HepG2 (cell line): Measurements from ENCODE around the gene MCRIP2. TPM values are rescaled to one million over a fixed set of nuclear protein-coding genes. Genes with fewer than 3 reads are reported as not detected.
A peak's percentile ranks its signal among the peaks of the same experiment; 100 is the strongest.

ENCODE experiments used
- ATAC-seq: fragments of 200-7000 bp; cut with Tn5 transposase; 3 replicates; pipeline ENCODE4 v1.9.1; 2020; ENCODE audit warnings: mild to moderate bottlenecking, moderate library complexity
- BruUV-seq: library from RNA; stranded (reverse); fragments of 400-500 nt; replicated peaks from 2 replicates; lab custom pipeline; 2021; lab: Mats Ljungman, UMichigan
- CTCF ChIA-PET: fragments of 300-600 bp; formaldehyde crosslinking; extraction: SDS; loops from one replicate; lab custom pipeline; 2021; ENCODE audit warnings: low total read pairs, inconsistent platforms, low intra/inter-chr PET ratio; lab: Yijun Ruan, JAX
- POLR2A ChIA-PET: fragments of 350-600 bp; sonication (Branson Sonifier 250); formaldehyde crosslinking; loops from one replicate; lab custom pipeline; 2020; ENCODE audit warnings: antibody characterized with exemption, inconsistent platforms; lab: Yijun Ruan, JAX
- DNase-seq: peaks from one replicate; pipeline ENCODE4 v3.0.0-alpha.2; 2015; ENCODE audit warnings: low spot score
- FAIRE-seq: peaks from 3 replicates; lab custom pipeline; 2011; peaks lifted over from hg19 to GRCh38; lab: Jason Lieb, UNC
- H2AFZ ChIP-seq: one replicate; pipeline ENCODE4 v1.6.1; 2011; ENCODE audit warnings: low read length, inconsistent platforms
- H3K27ac ChIP-seq: fragments of 300-600 bp; 3 replicates; pipeline ENCODE4 v1.8.0; 2011; ENCODE audit warnings: mixed run types, mild to moderate bottlenecking, mixed read lengths, low read length, inconsistent platforms; ENCODE audit not compliant: insufficient read depth; ENCODE audit errors: extremely low read length
- H3K27me3 ChIP-seq, 2 experiments: fragments of 200-600 bp in 1 of 2; 2 replicates in 1 of 2; 3 replicates in 1 of 2; pipeline versions ENCODE4 v1.6.0 to v1.8.0; 2011; ENCODE audit warnings: low read length in 2 of 2, mild to moderate bottlenecking in 2 of 2, moderate library complexity in 2 of 2, inconsistent platforms in 1 of 2; ENCODE audit not compliant: insufficient read depth in 2 of 2, control insufficient read depth in 1 of 2
- H3K36me3 ChIP-seq, 2 experiments: fragments of 200-600 bp in 1 of 2; replicated peaks in 1 of 2; 2 replicates in 1 of 2; 3 replicates in 1 of 2; pipeline versions ENCODE4 v1.5.1 to v1.8.0; 2011; ENCODE audit warnings: low read length in 2 of 2, inconsistent platforms in 1 of 2; ENCODE audit not compliant: insufficient read depth in 2 of 2, control insufficient read depth in 1 of 2
- H3K4me1 ChIP-seq: 2 replicates; pipeline ENCODE4 v1.5.1; 2012; ENCODE audit warnings: low read length, inconsistent platforms; ENCODE audit not compliant: insufficient read depth
- H3K4me2 ChIP-seq: 2 replicates; pipeline ENCODE4 v1.6.0; 2011; ENCODE audit warnings: low read depth, low read length, inconsistent platforms
- H3K4me3 ChIP-seq, 3 experiments: fragments of 200-600 bp in 1 of 3; sonication (generic), shearing (Covaris generic) in 1 of 3; replicated peaks in 1 of 3; 2 replicates each; pipeline ENCODE4 v1.5.1; 2011 to 2016; ENCODE audit warnings: low read length in 3 of 3, inconsistent platforms in 2 of 3, low read depth in 2 of 3, mild to moderate bottlenecking in 2 of 3, control low read depth in 1 of 3, mixed read lengths in 1 of 3; ENCODE audit not compliant: insufficient read depth in 1 of 3
- H3K79me2 ChIP-seq: one replicate; pipeline ENCODE4 v1.6.1; 2011; ENCODE audit warnings: low read length, inconsistent platforms; ENCODE audit not compliant: insufficient read depth
- H3K9ac ChIP-seq: 2 replicates; pipeline ENCODE4 v1.6.0; 2011; ENCODE audit warnings: mild to moderate bottlenecking, low read depth, low read length, inconsistent platforms; ENCODE audit not compliant: insufficient read depth
- H3K9me3 ChIP-seq: 2 replicates; pipeline ENCODE4 v1.5.1; 2012; ENCODE audit warnings: mild to moderate bottlenecking, low read length
- H4K20me1 ChIP-seq: 2 replicates; pipeline ENCODE4 v1.6.0; 2011; ENCODE audit warnings: inconsistent platforms, mild to moderate bottlenecking, low read length, moderate library complexity; ENCODE audit not compliant: insufficient read depth
- CENPT ChIP-seq: sonication (generic); formaldehyde crosslinking; IDR thresholded peaks from 2 replicates; pipeline ENCODE4 v1.8.0; 2022; ENCODE audit warnings: low read depth, mild to moderate bottlenecking, moderate library complexity, missing genetic modification reagents
- KMT2A ChIP-seq: sonication (generic); formaldehyde crosslinking; IDR thresholded peaks from 2 replicates; pipeline ENCODE4 v1.4.0; 2020; ENCODE audit warnings: missing genetic modification reagents
- MIXL1 ChIP-seq: IDR thresholded peaks from 2 replicates; pipeline ENCODE4 v1.6.1; 2016
- MTA1 ChIP-seq: sonication (generic); formaldehyde crosslinking; IDR thresholded peaks from 2 replicates; pipeline ENCODE4 v1.4.0; 2020; ENCODE audit warnings: missing genetic modification reagents, mild to moderate bottlenecking, borderline replicate concordance
- MXD4 ChIP-seq: IDR thresholded peaks from 2 replicates; pipeline ENCODE4 v1.6.1; 2016; ENCODE audit warnings: mild to moderate bottlenecking, missing biosample characterization, missing genetic modification reagents
- MZF1 ChIP-seq: sonication (generic); formaldehyde crosslinking; IDR thresholded peaks from 2 replicates; pipeline ENCODE4 v1.8.1; 2023; ENCODE audit warnings: mild to moderate bottlenecking, missing genetic modification reagents, borderline replicate concordance
- NFYB ChIP-seq: sonication (generic); formaldehyde crosslinking; IDR thresholded peaks from 2 replicates; pipeline ENCODE4 v1.4.0; 2020; ENCODE audit warnings: missing genetic modification reagents
- PAWR ChIP-seq: sonication (generic); formaldehyde crosslinking; IDR thresholded peaks from 2 replicates; pipeline ENCODE4 v1.4.0; 2020; ENCODE audit warnings: missing genetic modification reagents, mild to moderate bottlenecking, borderline replicate concordance
- SNRNP70 ChIP-seq: fragments of 200-400 bp; formaldehyde crosslinking; IDR thresholded peaks from 2 replicates; pipeline ENCODE4 v1.6.1; 2017; ENCODE audit warnings: mild to moderate bottlenecking, low read depth, low read length, moderate library complexity
- TAF15 ChIP-seq: fragments of 200-400 bp; formaldehyde crosslinking; IDR thresholded peaks from one replicate; pipeline ENCODE4 v1.6.1; 2018; ENCODE audit warnings: mild to moderate bottlenecking, low read depth, low read length; ENCODE audit not compliant: poor library complexity, severe bottlenecking
- TBX3 ChIP-seq: fragments of 450-650 bp; IDR thresholded peaks from 2 replicates; pipeline ENCODE4 v1.6.1; 2017; ENCODE audit warnings: antibody characterized with exemption, mild to moderate bottlenecking, inconsistent platforms, borderline replicate concordance
- TCF7L2 ChIP-seq: IDR thresholded peaks from 2 replicates; pipeline ENCODE4 v1.6.1; 2011; ENCODE audit warnings: mild to moderate bottlenecking, low read depth, low read length, moderate library complexity
- ZNF138 ChIP-seq: sonication (generic); formaldehyde crosslinking; IDR thresholded peaks from 2 replicates; pipeline ENCODE4 v1.5.0; 2020; ENCODE audit warnings: mild to moderate bottlenecking, low read depth, missing genetic modification reagents
- ZNF362 ChIP-seq: sonication (generic); formaldehyde crosslinking; IDR thresholded peaks from 2 replicates; pipeline ENCODE4 v1.4.0; 2020; ENCODE audit warnings: missing genetic modification reagents, mild to moderate bottlenecking, borderline replicate concordance
- ZNF589 ChIP-seq: sonication (generic); formaldehyde crosslinking; conservative IDR thresholded peaks from 2 replicates; pipeline ENCODE4 v1.8.0; 2022; ENCODE audit warnings: mild to moderate bottlenecking, moderate library complexity, missing genetic modification reagents
- ZNF709 ChIP-seq: sonication (generic); formaldehyde crosslinking; IDR thresholded peaks from 2 replicates; pipeline ENCODE4 v1.5.0; 2020; ENCODE audit warnings: mild to moderate bottlenecking, missing genetic modification reagents
- ZNF772 ChIP-seq: sonication (generic); formaldehyde crosslinking; IDR thresholded peaks from 2 replicates; pipeline ENCODE4 v1.5.0; 2020; ENCODE audit warnings: mild to moderate bottlenecking, missing genetic modification reagents
- ZSCAN9 ChIP-seq: IDR thresholded peaks from 2 replicates; pipeline ENCODE4 v1.6.1; 2016; ENCODE audit warnings: borderline replicate concordance
- WGBS: methylation state at CpG from one replicate; pipeline ENCODE4 v1.1.6; 2017; ENCODE audit warnings: low lambda C conversion rate; 5-methylcytosine and 5-hydroxymethylcytosine counted together
- in situ Hi-C: cut with HindIII; loops from 2 replicates; pipeline ENCODE4 v1.10.0; 2017; ENCODE audit warnings: low pct_unique_long_range_greater_than_20kb; ENCODE audit not compliant: extremely low pct_ligation_motif_present
- intact Hi-C: fragments of 100-400 bp; cut with micrococcal nuclease; formaldehyde crosslinking; loops from one replicate; pipeline ENCODE4 v1.10.0; 2022; ENCODE audit not compliant: unreplicated experiment
- polyA plus RNA-seq, 8 experiments: library from polyadenylated mRNA; depleted of rRNA in 3 of 8; stranded (reverse) in 7 of 8; unstranded in 1 of 8; fragments of >200 nt; fragmentation: Illumina TruSeq in 4 of 8; extraction: Trizol in 4 of 8; gene quantifications; 2 replicates each; pipeline versions ENCODE4 v1.2.1 to v1.2.3, GENCODE V29; 2011 to 2016; ENCODE audit warnings: low read depth in 4 of 8, missing spikeins in 1 of 8, mixed read lengths in 1 of 8; ENCODE audit not compliant: insufficient read depth in 1 of 8
- total RNA-seq, 5 experiments: library from RNA; depleted of rRNA; stranded (reverse); fragments of >200 nt; fragmentation: Illumina TruSeq; extraction: Trizol; gene quantifications; 2 replicates each; pipeline ENCODE4 v1.2.3, GENCODE V29; 2016; ENCODE audit warnings: low read depth in 1 of 5
- TF ChIP-seq, protein P1 (sequence below): sonication (generic); formaldehyde crosslinking; IDR thresholded peaks from 2 replicates; pipeline ENCODE4 v1.8.1; 2023; ENCODE audit warnings: mild to moderate bottlenecking, moderate library complexity, missing genetic modification reagents

The MCRIP2 gene
- total and polyA plus RNA-seq, 2 of the 13 experiments (the other 11 are each of a cell fraction or from before 2014, with no cell fraction given): 39.6 to 76.7 TPM

- Histone ChIP-seq H4K20me1 (0 out of 2 replicates have a peak, but pooled peaks cover 3% of the 10 kb centered on the region), H3K79me2 (peaks cover 16% of the 10 kb centered on the region), H3K4me2 (peak overlapping the region; percentile 80), H2AFZ (no peak overlapping the region), H3K27me3 (no peaks in the 10 kb centered on the region; a peak in 1 of 5 replicates), H3K36me3 (peaks cover 8 to 17% of the 10 kb centered on the region in 2 experiments; a peak in 4 of 5 replicates), H3K4me1 (peaks cover 33% of the 10 kb centered on the region), H3K9me3 (no peaks in the 10 kb centered on the region), H3K9ac (peak overlapping the region; percentile 82), H3K27ac (peak overlapping the region; percentile 76), H3K4me3 (peak overlapping the region; percentile 72 to 88 (median 85))
- WGBS: 53% methylated on average over 34 of the region's 44 CpGs
- intact Hi-C loops (no loop called here), in situ Hi-C loops (no loop called here)
- ChIA-PET POLR2A (interaction anchor here (0.6 to 4.4 kb wide), 7 partner anchors 8 to 311 kb away, joined by 3 to 34 read pairs (median 5); partner anchors contain the start of genes METRN, MRPL28, RHOT2 and WDR24), CTCF (interaction anchor here (0.8 kb wide), 1 partner anchor 13 kb away, joined by 3 read pairs; the partner anchor contains the start of gene RHOT2)
- DNase-seq (peak; percentile 49), FAIRE-seq (no peak), ATAC-seq (peak; percentile 14)
- BruUV-seq: no TSS peak
- TF ChIP-seq CENPT (CRISPR knock-in tag) (no peak), MIXL1 (CRISPR knock-in tag) (no peak), MTA1 (peak; percentile 11; the same call in 1 of the 2 replicates), PAWR (CRISPR knock-in tag) (no peak), ZNF138 (no peak), ZSCAN9 (CRISPR knock-in tag) (no peak), TBX3 (no peak), KMT2A (no peak), TCF7L2 (no peak), MXD4 (0 out of 2 replicates have a peak, but pooled peaks have one; percentile 53), ZNF589 (CRISPR knock-in tag) (no peak), TAF15 (no peak), ZNF709 (CRISPR knock-in tag) (0 out of 2 replicates have a peak, but pooled peaks have one; percentile 5), ZNF772 (CRISPR knock-in tag) (no peak), NFYB (CRISPR knock-in tag) (no peak), ZNF362 (CRISPR knock-in tag) (no peak), MZF1 (CRISPR knock-in tag) (no peak), SNRNP70 (no peak)
- TF ChIP-seq, protein P1, sequence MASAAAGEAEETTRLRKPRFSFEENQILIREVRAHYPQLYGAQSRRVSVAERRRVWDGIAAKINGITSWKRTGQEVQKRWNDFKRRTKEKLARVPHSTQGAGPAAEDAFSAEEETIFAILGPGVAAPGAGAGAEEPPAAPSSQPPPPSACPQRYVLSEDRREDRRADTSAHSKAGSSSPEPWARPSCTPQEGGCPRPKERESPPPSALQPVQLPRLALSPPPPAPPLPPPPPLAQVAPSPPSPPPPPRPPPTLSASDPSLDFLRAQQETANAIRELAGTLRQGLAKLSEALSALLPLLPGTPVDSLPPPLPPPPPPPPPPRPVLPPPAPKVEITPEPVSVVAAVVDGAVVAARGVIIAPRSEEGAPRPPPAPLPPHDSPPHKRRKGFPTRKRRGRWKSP (CRISPR knock-in tag): no peak
Observed at GRCh38 chr16:680967-681745, 39.5 kb downstream of the MCRIP2 start.
